ENCODE measurements around the gene MYOF. TPM values are rescaled to one million over a fixed set of nuclear protein-coding genes. Genes with fewer than 3 reads are reported as not detected.

The MYOF gene
- total and polyA plus RNA-seq, 7 donors, result 0.70 to 9.4 (median 4.2) TPM

DNA sequence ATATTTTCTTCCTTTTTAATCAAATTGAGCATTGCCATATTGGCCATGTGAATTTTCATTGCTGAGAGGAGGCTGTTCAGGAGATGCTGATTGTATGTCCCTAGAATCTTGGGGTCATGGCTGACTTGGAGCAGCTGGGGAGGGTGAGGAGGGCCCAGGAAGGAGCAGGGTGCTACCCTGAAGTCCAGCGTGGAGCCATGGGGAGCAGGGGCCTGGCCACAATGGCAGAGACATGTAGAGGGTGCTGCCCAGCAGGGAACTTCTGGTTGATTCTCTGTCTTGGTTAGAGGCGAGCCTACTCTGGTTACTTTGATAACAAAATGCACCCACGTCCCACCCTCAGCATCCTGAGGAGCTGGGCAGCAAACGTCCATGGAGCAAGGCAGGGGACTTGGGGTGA, 186.0 kb downstream of the MYOF start:
- intact Hi-C loops (cut with DNase I), result no loop called here
- ATAC-seq (no peak), DNase-seq (no peak)
- Histone ChIP-seq H3K27ac (no peak overlapping the region), H3K9me3 (no peaks in the 10 kb centered on the region), H3K27me3 (ENCODE audit: insufficient read depth in 3 of 3, low read length in 2 of 3) (peaks cover 0 to 4% (median 0%) of the 10 kb centered on the region in 3 donors), H3K4me1 (no peaks in the 10 kb centered on the region), H3K36me3 (ENCODE audit: insufficient read depth in 1 of 2, low read depth in 1 of 2) (no peaks in the 10 kb centered on the region), H3K4me3 (no peak overlapping the region)
- TF ChIP-seq, protein P1, sequence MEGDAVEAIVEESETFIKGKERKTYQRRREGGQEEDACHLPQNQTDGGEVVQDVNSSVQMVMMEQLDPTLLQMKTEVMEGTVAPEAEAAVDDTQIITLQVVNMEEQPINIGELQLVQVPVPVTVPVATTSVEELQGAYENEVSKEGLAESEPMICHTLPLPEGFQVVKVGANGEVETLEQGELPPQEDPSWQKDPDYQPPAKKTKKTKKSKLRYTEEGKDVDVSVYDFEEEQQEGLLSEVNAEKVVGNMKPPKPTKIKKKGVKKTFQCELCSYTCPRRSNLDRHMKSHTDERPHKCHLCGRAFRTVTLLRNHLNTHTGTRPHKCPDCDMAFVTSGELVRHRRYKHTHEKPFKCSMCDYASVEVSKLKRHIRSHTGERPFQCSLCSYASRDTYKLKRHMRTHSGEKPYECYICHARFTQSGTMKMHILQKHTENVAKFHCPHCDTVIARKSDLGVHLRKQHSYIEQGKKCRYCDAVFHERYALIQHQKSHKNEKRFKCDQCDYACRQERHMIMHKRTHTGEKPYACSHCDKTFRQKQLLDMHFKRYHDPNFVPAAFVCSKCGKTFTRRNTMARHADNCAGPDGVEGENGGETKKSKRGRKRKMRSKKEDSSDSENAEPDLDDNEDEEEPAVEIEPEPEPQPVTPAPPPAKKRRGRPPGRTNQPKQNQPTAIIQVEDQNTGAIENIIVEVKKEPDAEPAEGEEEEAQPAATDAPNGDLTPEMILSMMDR (IDR thresholded peaks at IDR 0.05), result no peak
- WGBS, 3 donors, result 74 to 81% (median 76%) methylated on average over 4 of the region's 4 CpGs

DNA sequence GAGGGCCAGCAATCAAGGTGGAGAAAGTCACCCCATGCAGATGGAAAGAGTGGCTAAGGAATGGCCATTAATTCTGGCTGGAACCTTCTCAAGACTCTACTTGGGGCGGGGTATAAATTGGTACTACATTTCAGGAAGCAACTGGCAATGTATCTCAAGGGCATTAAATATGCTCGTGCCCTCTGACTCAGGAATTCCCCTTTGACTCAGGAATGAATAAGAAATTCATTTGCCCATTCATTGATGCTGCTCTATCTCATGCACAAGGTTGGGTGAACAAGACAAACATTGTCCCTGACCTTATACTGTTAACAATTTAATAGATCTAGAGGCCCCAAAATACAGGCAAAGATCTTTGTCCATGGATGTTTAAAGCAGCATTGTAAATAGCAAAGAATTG, 188.1 kb downstream of the MYOF start:
- Histone ChIP-seq H3K27me3 (ENCODE audit: insufficient read depth in 3 of 3, low read length in 2 of 3) (no peaks in the 10 kb centered on the region), H3K4me3 (no peak overlapping the region), H3K36me3 (ENCODE audit: insufficient read depth in 1 of 2, low read depth in 1 of 2) (no peaks in the 10 kb centered on the region), H3K4me1 (no peaks in the 10 kb centered on the region), H3K27ac (no peak overlapping the region), H3K9me3 (no peaks in the 10 kb centered on the region)
- intact Hi-C loops (cut with DNase I), result no loop called here
- WGBS, 3 donors, result 50 to 60% (median 52%) methylated on average over 2 of the region's 2 CpGs
- ATAC-seq (no peak), DNase-seq (no peak)
- TF ChIP-seq, protein P1 (IDR thresholded peaks at IDR 0.05), result no peak

DNA sequence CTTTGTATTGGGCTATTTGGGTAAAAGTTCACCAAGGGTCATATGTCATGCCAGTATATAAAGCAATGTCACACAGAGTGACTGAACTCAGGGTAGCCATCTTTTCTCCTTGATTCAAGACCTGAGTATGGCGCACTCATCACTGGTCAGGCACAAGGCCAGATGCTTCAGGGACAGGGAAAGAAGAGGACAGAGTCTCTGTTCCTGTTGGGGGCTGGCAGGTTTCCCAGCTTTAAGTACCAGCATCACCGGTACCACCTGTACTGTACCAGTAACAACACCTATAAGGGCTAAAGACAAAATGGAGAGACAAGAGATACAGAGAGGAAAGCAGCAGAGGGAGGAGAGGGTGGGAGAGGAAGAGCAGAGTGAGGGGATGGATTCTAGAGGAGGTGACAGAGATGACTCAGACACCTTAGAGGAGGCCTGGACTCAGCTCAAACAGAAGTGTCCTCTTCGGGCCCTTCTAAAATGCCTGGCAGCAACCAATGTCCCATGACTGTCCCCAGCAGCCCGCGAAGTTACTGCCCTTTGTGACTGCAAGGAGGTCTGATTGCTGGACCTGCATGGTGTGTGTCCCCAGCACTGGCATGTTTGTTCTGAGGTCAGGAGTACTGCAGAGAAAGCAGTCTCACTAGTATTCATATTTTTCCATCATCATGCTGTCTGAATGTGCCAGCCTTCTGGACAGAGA, 191.3 kb downstream of the MYOF start:
- no peaks in the 10 kb centered on the region for H3K9me3 ChIP-seq
- 57 to 91% (median 86%) methylated on average over 5 of the region's 5 CpGs for WGBS, 3 donors
- no peak overlapping the region for H3K4me3 ChIP-seq
- no peaks in the 10 kb centered on the region for H3K27me3 ChIP-seq (ENCODE audit: insufficient read depth in 3 of 3, low read length in 2 of 3)
- TF ChIP-seq, protein P1 (IDR thresholded peaks at IDR 0.05), result no peak
- ATAC-seq (no peak), DNase-seq (no peak)
- intact Hi-C loops (cut with DNase I), result no loop called here
- no peak overlapping the region for H3K27ac ChIP-seq
- no peaks in the 10 kb centered on the region for H3K4me1 ChIP-seq
- no peaks in the 10 kb centered on the region for H3K36me3 ChIP-seq (ENCODE audit: insufficient read depth in 1 of 2, low read depth in 1 of 2)

DNA sequence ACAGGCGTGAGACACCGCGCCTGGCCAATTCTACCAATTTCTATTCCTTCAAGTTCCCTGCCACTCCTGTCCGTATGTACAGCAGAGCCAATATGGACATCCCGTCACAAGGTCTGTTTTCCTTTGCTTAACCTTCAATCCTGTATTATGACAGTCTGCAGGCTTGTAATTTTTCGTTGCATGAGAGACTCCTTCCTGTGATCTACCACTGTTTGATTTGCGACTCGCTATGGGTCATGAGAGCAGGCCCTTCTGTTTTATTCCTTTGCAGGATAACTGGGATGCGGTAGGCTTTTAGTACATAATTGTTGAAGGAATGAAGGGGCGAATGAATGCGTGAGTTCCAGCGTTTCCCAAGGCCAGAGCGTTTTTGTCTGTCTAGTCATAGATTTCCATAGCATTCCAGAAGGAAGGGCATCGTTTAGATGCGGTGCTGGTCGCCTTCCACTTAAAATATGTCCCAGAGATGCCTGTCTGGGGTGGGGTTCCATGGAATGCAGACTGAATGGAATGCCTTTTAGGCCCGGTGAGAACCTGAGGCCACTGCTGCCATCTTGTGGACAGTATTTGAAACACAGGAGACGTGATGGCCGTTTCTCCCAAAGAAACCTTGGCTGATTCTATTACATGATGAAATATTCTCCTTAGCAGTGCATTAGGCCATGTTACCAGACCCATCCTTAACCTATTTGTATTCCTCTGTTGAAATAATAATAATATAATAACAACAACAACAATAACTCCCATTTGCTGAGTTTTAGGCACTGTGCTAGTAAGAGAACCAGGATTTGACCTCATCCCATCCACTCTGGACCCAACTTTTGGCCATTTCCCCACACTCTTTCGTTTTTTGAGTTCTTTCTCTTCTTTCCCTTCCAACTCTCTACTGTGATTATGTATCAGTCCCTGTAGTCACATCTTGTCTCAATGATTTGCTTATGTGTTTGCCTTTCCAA, 193.2 kb downstream of the MYOF start:
- intact Hi-C loops (cut with DNase I), result loop anchor here in 1 of 2 donors (2.0 kb wide), 2 partner anchors 174 to 210 kb away; no protein-coding TSS in a partner anchor
- TF ChIP-seq, protein P1 (IDR thresholded peaks at IDR 0.05), result peak; percentile 65

More for the DNA sequence above, 193.2 kb downstream of the MYOF start:
- H3K9me3 ChIP-seq, result no peaks in the 10 kb centered on the region
- ATAC-seq (peak in 2 of 4 donors; percentile 62), DNase-seq (peak; percentile 51 to 64)
- no peaks in the 10 kb centered on the region for H3K27me3 ChIP-seq (ENCODE audit: insufficient read depth in 3 of 3, low read length in 2 of 3)
- no peaks in the 10 kb centered on the region for H3K4me1 ChIP-seq
- 51 to 55% (median 54%) methylated on average over 20 of the region's 20 CpGs for WGBS, 3 donors
- no peaks in the 10 kb centered on the region for H3K36me3 ChIP-seq (ENCODE audit: insufficient read depth in 1 of 2, low read depth in 1 of 2)
- no peak overlapping the region for H3K4me3 ChIP-seq
- H3K27ac ChIP-seq, result no peak overlapping the region

Data from psoas muscle (tissue), 8 donors.